SU-DHL-6 (cell line): ENCODE measurements around the gene GPHN.

Experiments
- H2AFZ ChIP-seq: fragments of 200-600 bp; sonication (generic); 2 replicates; pipeline ENCODE4 v1.6.1; 2014; ENCODE audit warnings: low read depth, mild to moderate bottlenecking, moderate library complexity, mixed read lengths, antibody characterized with exemption, low read length; ENCODE audit not compliant: severe bottlenecking
- H3F3A ChIP-seq: fragments of 200-600 bp; shearing (Covaris generic); 2 replicates; pipeline ENCODE4 v1.6.0; 2016; ENCODE audit warnings: antibody characterized with exemption, mild to moderate bottlenecking; ENCODE audit not compliant: insufficient read depth
- H3K27ac ChIP-seq: fragments of 200-600 bp; sonication (generic); 2 replicates; pipeline ENCODE4 v1.5.1; 2016; ENCODE audit warnings: low read depth, mild to moderate bottlenecking, low read length, moderate library complexity, mixed read lengths
- H3K27me3 ChIP-seq: fragments of 200-600 bp; sonication (generic), shearing (Covaris generic); 2 replicates; pipeline ENCODE4 v1.6.0; 2014; ENCODE audit warnings: mild to moderate bottlenecking, low read length
- H3K36me3 ChIP-seq: fragments of 200-600 bp; sonication (generic); 2 replicates; pipeline ENCODE4 v1.6.1; 2014; ENCODE audit warnings: mild to moderate bottlenecking, low read length, mixed read lengths
- H3K4me2 ChIP-seq: fragments of 300-600, 200-600 bp; shearing (Covaris generic), sonication (generic); 2 replicates; pipeline ENCODE4 v1.6.0; 2014; ENCODE audit warnings: low read length, low read depth, mild to moderate bottlenecking; ENCODE audit not compliant: poor library complexity, severe bottlenecking
- H3K4me3 ChIP-seq: fragments of 200-600 bp; sonication (generic); 2 replicates; pipeline ENCODE4 v1.5.1; 2014; ENCODE audit warnings: antibody characterized with exemption, low read length, mild to moderate bottlenecking, mixed read lengths; ENCODE audit not compliant: insufficient read depth, poor library complexity, severe bottlenecking
- H3K79me2 ChIP-seq: fragments of 200-600 bp; sonication (generic); 2 replicates; pipeline ENCODE4 v1.6.1; 2014; ENCODE audit warnings: mild to moderate bottlenecking, low read length, moderate library complexity; ENCODE audit not compliant: insufficient read depth
- H3K9ac ChIP-seq: fragments of 200-600 bp; sonication (generic); 2 replicates; pipeline ENCODE4 v1.7.0; 2014; ENCODE audit warnings: mild to moderate bottlenecking, low read length
- H3K9me2 ChIP-seq: fragments of 200-600 bp; sonication (generic); replicated peaks from 2 replicates; pipeline ENCODE4 v1.6.1; 2014; ENCODE audit warnings: low read length; ENCODE audit not compliant: insufficient read depth
- H3K9me3 ChIP-seq: fragments of 200-600 bp; sonication (generic); 2 replicates; pipeline ENCODE4 v1.6.1; 2014; ENCODE audit warnings: low read length, mixed read lengths; ENCODE audit not compliant: insufficient read depth
- H4K20me1 ChIP-seq: fragments of 200-600 bp; sonication (generic); 2 replicates; pipeline ENCODE4 v1.6.1; 2014; ENCODE audit warnings: low read depth, mild to moderate bottlenecking, antibody characterized with exemption, low read length, moderate library complexity, mixed read lengths
- EZH2phosphoT487 ChIP-seq: fragments of 200-600 bp; sonication (generic), shearing (Covaris generic); conservative IDR thresholded peaks from 2 replicates; pipeline ENCODE4 v1.6.1; 2018; ENCODE audit warnings: mild to moderate bottlenecking, antibody characterized with exemption, low read length, moderate library complexity, mixed read lengths
- TF ChIP-seq, protein P1 (sequence below): fragments of 200-600 bp; sonication (generic); IDR thresholded peaks from one replicate; pipeline ENCODE4 v1.5.1; 2017; ENCODE audit warnings: antibody characterized with exemption, mild to moderate bottlenecking, low read length, moderate library complexity; ENCODE audit not compliant: insufficient read depth, poor library complexity, severe bottlenecking

GPHN gene

DNA sequence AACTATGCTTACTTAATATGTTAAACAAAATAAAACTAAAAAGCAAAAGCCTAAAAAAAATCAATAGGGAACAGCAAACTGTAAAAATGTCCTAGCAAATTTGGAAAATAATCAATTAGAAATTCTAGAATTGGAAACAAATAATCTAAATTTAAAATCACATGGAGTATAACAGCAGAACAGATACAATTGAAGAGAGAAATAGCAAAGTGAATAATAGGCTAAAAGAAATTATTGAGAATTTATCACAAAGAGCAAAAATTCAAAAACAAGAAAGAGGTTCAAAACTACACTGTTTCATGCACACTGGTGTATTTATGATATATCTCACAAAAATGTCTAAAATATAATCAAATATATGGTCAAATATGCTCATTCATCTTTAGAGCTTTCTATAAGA lies 231.9 kb downstream of the GPHN start:
- Histone ChIP-seq H3K79me2 (no peaks in the 10 kb centered on the region), H3K36me3 (no peaks in the 10 kb centered on the region), H3K9ac (no peak overlapping the region), H3K27me3 (no peaks in the 10 kb centered on the region), H3K4me3 (no peak overlapping the region), H3F3A (no peaks in the 10 kb centered on the region), H2AFZ (no peak overlapping the region), H3K27ac (no peak overlapping the region), H3K4me2 (no peak overlapping the region), H4K20me1 (no peaks in the 10 kb centered on the region), H3K9me3 (no peaks in the 10 kb centered on the region), H3K9me2 (no peaks in the 10 kb centered on the region)
- TF ChIP-seq, protein P1, sequence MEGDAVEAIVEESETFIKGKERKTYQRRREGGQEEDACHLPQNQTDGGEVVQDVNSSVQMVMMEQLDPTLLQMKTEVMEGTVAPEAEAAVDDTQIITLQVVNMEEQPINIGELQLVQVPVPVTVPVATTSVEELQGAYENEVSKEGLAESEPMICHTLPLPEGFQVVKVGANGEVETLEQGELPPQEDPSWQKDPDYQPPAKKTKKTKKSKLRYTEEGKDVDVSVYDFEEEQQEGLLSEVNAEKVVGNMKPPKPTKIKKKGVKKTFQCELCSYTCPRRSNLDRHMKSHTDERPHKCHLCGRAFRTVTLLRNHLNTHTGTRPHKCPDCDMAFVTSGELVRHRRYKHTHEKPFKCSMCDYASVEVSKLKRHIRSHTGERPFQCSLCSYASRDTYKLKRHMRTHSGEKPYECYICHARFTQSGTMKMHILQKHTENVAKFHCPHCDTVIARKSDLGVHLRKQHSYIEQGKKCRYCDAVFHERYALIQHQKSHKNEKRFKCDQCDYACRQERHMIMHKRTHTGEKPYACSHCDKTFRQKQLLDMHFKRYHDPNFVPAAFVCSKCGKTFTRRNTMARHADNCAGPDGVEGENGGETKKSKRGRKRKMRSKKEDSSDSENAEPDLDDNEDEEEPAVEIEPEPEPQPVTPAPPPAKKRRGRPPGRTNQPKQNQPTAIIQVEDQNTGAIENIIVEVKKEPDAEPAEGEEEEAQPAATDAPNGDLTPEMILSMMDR, result no peak
- no peak for TF ChIP-seq EZH2phosphoT487

DNA sequence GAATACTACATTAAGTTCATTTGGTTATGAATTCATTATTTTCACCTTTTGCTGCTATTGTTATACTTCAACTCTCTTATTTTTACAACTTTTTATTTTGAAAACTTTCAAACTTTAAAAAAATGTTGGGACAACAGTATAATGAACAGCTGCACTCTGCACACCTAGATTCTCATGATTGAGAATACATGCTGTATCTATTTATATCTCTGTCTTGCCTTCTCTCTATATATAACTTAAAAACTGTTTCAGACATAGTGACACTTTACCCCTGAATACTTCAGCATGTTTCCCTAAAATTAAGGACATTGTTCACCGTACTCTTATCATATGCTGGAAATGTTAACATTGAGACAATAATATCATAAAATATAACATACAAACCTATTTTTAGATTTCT lies 237.1 kb downstream of the GPHN start:
- H3K4me3 ChIP-seq, result no peak overlapping the region
- H3K9me3 ChIP-seq, result no peaks in the 10 kb centered on the region
- no peaks in the 10 kb centered on the region for H3K27me3 ChIP-seq
- no peaks in the 10 kb centered on the region for H3K36me3 ChIP-seq
- no peaks in the 10 kb centered on the region for H3K9me2 ChIP-seq
- no peak overlapping the region for H3K9ac ChIP-seq
- no peaks in the 10 kb centered on the region for H4K20me1 ChIP-seq
- H3K27ac ChIP-seq, result no peak overlapping the region
- H2AFZ ChIP-seq, result no peak overlapping the region
- no peaks in the 10 kb centered on the region for H3F3A ChIP-seq
- no peaks in the 10 kb centered on the region for H3K79me2 ChIP-seq
- H3K4me2 ChIP-seq, result no peak overlapping the region
- TF ChIP-seq EZH2phosphoT487, result no peak
- TF ChIP-seq, protein P1, result no peak

DNA sequence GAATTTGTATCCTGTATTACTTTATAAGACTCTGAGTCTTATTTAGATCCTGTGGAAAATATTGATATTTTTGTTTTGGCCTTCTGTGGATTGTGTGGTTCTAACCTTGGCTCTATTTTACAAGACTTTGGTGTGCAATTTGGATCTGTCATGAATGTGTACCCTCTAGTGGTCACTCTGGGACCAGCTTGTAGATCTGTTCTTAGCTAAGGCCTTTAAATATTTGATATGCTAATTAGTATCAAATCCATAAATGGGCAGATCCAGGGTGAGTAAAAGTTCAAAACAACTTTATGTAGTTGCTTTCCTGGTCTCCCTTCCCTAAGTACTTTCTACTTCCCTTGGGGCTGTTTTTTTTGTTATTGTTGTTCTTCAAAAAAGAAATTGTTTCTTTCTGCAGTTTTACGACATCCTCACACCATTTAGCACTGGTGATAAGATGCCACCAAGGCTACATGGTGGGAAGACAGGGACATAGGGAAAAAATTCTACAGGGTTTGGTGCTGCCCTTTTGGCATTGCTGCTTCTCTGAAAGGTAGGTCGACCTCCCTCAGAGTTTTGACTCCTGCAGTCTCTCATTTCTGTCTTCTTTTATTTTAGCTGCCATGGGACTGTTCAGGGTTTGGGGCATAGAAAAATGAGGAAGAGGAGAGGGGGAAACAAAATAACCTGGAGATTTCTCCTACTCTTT lies 238.5 kb downstream of the GPHN start:
- Histone ChIP-seq H3K36me3 (no peaks in the 10 kb centered on the region), H3K27me3 (no peaks in the 10 kb centered on the region)
- TF ChIP-seq, protein P1, result peak; percentile 16
- no peak for TF ChIP-seq EZH2phosphoT487

More for the DNA sequence above, 238.5 kb downstream of the GPHN start:
- Histone ChIP-seq H4K20me1 (no peaks in the 10 kb centered on the region), H3K9me3 (no peaks in the 10 kb centered on the region), H2AFZ (no peak overlapping the region), H3K79me2 (no peaks in the 10 kb centered on the region), H3K4me2 (no peak overlapping the region), H3K9ac (no peak overlapping the region), H3K4me3 (no peak overlapping the region), H3K9me2 (no peaks in the 10 kb centered on the region), H3K27ac (no peak overlapping the region), H3F3A (no peaks in the 10 kb centered on the region)
